Kidney epithelial cell (primary cell): ENCODE results near the gene UPP2. TPM values are rescaled to one million over a fixed set of nuclear protein-coding genes. Genes with fewer than 3 reads are reported as not detected.

Source experiments
- DNase-seq: peaks from one replicate; pipeline ENCODE4 v3.0.0-alpha.2; 2010; ENCODE audit warnings: low read depth
- H3K27me3 ChIP-seq: 2 replicates; pipeline ENCODE4 v1.6.0; 2011; ENCODE audit warnings: low read length; ENCODE audit not compliant: control insufficient read depth, insufficient read depth
- H3K36me3 ChIP-seq: 2 replicates; pipeline ENCODE4 v1.5.1; 2011; ENCODE audit warnings: low read length; ENCODE audit not compliant: control insufficient read depth, insufficient read depth
- H3K4me3 ChIP-seq: 2 replicates; pipeline ENCODE4 v1.5.1; 2011; ENCODE audit warnings: low read depth, mild to moderate bottlenecking, control low read depth, low read length
- total RNA-seq: library from RNA; depleted of rRNA; stranded (reverse); fragments of >200 nt; gene quantifications from 2 replicates; pipeline ENCODE4 v1.2.3, GENCODE V29; 2015
- TF ChIP-seq, protein P1 (sequence below): IDR thresholded peaks from 2 replicates; pipeline ENCODE4 v1.5.1; 2011; ENCODE audit warnings: mild to moderate bottlenecking, moderate library complexity, low read length, control low read depth, inconsistent platforms; ENCODE audit not compliant: insufficient read depth, poor library complexity, severe bottlenecking

UPP2 gene
- total RNA-seq, 1 donor from 2014 or later: not detected

DNA sequence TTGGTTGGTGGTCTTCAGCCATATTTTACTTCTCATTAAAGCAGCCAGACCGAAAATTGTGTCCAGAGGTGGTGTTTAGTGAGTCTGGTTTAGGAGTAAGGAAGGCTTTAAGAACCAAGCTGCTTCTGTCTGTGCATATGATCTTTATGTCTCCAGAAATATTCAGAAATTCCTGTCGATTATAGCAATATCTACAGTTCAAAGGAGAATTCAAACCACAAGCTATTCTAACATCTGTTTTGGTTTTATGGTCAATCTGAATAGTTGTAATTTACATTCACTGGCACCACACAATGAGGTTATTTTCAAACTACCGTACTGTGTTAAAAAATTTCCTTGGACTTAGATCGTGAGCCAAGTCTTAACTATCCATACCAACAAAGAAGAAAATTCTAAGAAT is 11.3 kb downstream of the UPP2 start:
- TF ChIP-seq, protein P1, sequence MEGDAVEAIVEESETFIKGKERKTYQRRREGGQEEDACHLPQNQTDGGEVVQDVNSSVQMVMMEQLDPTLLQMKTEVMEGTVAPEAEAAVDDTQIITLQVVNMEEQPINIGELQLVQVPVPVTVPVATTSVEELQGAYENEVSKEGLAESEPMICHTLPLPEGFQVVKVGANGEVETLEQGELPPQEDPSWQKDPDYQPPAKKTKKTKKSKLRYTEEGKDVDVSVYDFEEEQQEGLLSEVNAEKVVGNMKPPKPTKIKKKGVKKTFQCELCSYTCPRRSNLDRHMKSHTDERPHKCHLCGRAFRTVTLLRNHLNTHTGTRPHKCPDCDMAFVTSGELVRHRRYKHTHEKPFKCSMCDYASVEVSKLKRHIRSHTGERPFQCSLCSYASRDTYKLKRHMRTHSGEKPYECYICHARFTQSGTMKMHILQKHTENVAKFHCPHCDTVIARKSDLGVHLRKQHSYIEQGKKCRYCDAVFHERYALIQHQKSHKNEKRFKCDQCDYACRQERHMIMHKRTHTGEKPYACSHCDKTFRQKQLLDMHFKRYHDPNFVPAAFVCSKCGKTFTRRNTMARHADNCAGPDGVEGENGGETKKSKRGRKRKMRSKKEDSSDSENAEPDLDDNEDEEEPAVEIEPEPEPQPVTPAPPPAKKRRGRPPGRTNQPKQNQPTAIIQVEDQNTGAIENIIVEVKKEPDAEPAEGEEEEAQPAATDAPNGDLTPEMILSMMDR: no peak
- no peaks in the 10 kb centered on the region for H3K27me3 ChIP-seq
- H3K36me3 ChIP-seq: no peaks in the 10 kb centered on the region
- no peak for DNase-seq
- H3K4me3 ChIP-seq: no peak overlapping the region

DNA sequence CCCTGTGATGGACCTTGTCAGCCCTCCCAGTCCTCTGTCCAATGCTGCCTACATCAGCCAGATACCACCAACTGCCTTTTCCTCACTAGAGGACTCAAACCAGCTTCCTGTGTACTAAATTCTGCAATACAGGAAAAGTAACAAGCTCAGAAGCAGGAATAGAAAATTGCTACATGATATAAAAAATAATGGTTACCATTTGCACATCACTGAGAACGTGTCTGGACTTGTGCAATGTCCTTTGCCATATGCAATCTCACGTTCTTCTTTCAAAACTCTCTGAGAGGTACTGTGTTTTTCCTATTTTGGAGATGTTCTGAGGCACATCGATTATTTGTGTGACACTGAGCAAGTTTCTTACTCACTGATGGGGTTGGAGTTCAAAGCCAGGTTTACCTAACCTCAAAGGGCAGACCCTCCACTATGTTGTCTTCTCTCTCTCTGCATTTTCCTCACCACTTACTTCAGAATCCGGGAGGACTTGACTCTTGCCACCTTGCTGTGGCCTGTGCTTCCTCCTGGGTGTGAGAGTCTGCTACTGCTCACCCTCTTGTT is 12.1 kb downstream of the UPP2 start:
- TF ChIP-seq, protein P1: no peak
- H3K36me3 ChIP-seq: no peaks in the 10 kb centered on the region

DNA sequence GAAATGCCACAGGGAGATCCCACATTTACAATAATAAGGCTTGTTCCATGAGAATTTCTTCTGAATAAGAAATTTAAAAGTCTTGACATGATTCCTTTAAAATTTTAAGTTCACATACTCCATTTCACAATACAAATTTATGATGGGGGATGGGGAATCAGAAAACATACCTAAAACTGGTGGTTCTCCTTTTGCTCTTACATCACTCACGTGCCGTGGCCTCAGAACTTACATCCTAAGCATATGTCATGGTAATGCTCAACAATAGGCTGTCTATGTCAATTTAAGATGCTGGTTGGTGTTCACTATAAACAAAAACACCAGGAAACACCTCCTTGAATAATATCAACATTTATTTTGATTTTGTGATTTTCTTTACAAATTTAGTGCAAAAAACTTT is 12.8 kb downstream of the UPP2 start:
- Histone ChIP-seq H3K27me3 (no peaks in the 10 kb centered on the region), H3K36me3 (no peaks in the 10 kb centered on the region), H3K4me3 (no peak overlapping the region)
- TF ChIP-seq, protein P1: no peak
- DNase-seq: no peak

More for the DNA sequence above, 12.1 kb downstream of the UPP2 start:
- no peak for DNase-seq
- no peak overlapping the region for H3K4me3 ChIP-seq
- H3K27me3 ChIP-seq: no peaks in the 10 kb centered on the region

DNA sequence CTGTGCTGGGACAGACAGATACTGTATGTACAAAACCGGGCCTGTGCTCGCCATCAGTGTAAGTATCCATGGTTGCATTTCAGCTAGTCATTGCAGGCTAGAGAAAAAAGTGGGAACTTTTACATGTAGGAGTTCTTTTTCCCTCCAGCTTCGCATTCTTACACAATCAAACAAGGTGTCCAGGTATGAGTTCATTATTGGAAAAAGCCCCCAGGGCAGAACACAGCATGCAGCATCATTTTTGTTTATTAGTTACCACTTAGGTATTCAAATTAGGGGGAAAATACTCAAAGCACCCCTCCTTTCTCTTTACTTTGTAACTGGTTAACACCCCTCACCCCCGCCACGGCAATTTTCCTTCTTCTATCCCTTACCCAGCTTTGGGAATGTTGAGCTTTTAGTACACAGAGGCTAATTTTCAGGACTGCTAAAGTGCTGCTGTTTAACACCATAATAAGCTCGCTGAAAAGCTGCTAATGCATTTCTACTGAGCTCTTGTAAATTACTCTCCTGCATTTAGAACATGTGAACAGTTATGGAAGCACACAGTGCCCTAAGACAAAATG is 13.6 kb downstream of the UPP2 start:
- TF ChIP-seq, protein P1: no peak
- H3K27me3 ChIP-seq: no peaks in the 10 kb centered on the region
- no peaks in the 10 kb centered on the region for H3K36me3 ChIP-seq
- DNase-seq: no peak
- H3K4me3 ChIP-seq: no peak overlapping the region

DNA sequence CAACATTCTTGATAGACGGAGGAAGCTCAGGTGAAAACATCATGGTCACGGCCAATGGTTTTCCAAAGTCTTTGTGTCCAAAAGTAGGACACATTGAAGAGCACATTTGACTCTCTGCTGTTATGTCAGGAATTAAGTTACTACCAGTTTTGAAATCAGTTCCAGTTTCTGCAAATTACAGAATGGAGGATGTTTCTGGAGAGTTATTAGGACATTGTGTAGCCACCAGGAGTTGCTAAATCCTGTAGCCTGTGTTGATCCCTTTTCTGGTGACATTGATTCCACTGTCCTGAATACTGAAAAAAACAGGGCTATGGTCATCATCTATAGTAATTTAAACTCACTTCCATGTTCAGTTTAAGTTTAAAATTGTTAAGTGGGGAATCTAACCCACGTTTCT is 15.3 kb downstream of the UPP2 start:
- H3K4me3 ChIP-seq: no peak overlapping the region
- TF ChIP-seq, protein P1: no peak
- no peak for DNase-seq
- no peaks in the 10 kb centered on the region for H3K27me3 ChIP-seq
- no peaks in the 10 kb centered on the region for H3K36me3 ChIP-seq

DNA sequence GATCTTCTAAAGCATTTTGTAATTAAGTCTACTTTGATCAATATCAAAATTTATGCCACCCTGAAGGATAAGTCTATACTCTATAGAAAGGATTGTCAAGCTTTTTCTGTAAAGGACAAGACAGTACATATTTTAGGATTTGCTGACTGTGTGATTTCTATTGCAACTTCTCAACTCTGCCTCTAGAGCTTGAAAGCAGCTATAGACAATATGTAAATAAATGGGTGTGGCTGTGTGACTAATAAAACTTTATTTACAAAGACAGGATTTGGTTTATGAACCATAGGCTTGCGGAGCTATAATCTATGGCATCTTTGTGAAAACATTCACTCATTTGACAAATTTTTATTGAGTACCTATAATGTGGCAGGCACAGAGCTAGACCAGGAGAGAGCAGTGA is 18.4 kb downstream of the UPP2 start:
- DNase-seq: no peak
- no peaks in the 10 kb centered on the region for H3K36me3 ChIP-seq
- H3K4me3 ChIP-seq: no peak overlapping the region
- H3K27me3 ChIP-seq: no peaks in the 10 kb centered on the region
- TF ChIP-seq, protein P1: no peak
